ENCODE data around the gene LHX5.

DNA sequence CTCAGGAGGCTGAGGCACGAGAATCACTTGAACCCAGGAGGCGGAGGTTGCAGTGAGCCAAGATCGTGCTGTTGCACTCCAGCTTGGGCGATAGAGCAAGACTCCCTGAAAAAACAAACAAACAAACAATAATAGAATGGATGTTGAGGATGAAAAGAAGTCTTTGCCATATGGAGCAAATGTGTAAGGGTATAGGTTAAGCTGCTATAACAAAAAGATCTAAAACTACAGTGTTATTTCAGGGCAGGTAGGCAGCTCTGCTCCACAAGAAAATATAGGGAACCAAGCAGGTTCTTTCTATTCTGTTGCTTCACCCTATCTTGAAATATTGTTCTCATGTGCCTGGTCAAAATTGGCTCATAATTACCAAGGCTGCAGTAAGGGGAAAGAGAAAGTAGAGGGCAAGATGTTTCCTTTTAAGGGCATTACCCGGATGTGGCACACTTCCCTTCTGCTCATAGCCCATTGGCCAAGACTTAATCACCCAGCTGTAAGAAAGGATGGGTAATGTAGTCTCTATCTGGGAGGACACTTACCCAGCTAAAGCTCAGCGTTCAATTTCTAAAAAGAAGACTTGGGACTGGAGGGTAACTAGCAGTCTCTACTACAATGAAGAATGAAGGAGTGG, 26.0 kb downstream of the LHX5 start:
- TF ChIP-seq, protein P1, sequence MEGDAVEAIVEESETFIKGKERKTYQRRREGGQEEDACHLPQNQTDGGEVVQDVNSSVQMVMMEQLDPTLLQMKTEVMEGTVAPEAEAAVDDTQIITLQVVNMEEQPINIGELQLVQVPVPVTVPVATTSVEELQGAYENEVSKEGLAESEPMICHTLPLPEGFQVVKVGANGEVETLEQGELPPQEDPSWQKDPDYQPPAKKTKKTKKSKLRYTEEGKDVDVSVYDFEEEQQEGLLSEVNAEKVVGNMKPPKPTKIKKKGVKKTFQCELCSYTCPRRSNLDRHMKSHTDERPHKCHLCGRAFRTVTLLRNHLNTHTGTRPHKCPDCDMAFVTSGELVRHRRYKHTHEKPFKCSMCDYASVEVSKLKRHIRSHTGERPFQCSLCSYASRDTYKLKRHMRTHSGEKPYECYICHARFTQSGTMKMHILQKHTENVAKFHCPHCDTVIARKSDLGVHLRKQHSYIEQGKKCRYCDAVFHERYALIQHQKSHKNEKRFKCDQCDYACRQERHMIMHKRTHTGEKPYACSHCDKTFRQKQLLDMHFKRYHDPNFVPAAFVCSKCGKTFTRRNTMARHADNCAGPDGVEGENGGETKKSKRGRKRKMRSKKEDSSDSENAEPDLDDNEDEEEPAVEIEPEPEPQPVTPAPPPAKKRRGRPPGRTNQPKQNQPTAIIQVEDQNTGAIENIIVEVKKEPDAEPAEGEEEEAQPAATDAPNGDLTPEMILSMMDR (conservative IDR thresholded peaks at IDR 0.05; ENCODE audit: low read depth, low read length) = no peak
- TF ChIP-seq EZH2 (IDR thresholded peaks at IDR 0.05; ENCODE audit: borderline replicate concordance, low read depth, low read length, poor library complexity, severe bottlenecking) = no peak
